ENCODE data around the gene EXOSC2. TPM values are rescaled to one million over a fixed set of nuclear protein-coding genes. Genes with fewer than 3 reads are reported as not detected.
A peak's percentile ranks its signal among the peaks of the same experiment; 100 is the strongest.

The EXOSC2 gene
- polyA plus RNA-seq, 1 donor from 2014 or later = 36.3 TPM

GRCh38 chr9:130665431-130666392 is 27.9 kb upstream of the EXOSC2 start:
- H3F3A ChIP-seq (ENCODE audit: insufficient read depth, low read length, poor library complexity, severe bottlenecking) = no peaks in the 10 kb centered on the region
- TF ChIP-seq EZH2 (IDR thresholded peaks at IDR 0.05; ENCODE audit: borderline replicate concordance, insufficient read depth, low read length, poor library complexity, severe bottlenecking) (peak; percentile 94), REST (IDR thresholded peaks at IDR 0.05; ENCODE audit: borderline replicate concordance) (no peak), EP300 (conservative IDR thresholded peaks at IDR 0.05; ENCODE audit: poor library complexity, severe bottlenecking) (no peak), POLR2AphosphoS5 (IDR thresholded peaks at IDR 0.05) (no peak), SMC3 (conservative IDR thresholded peaks at IDR 0.05; ENCODE audit: poor library complexity) (no peak), TAF1 (IDR thresholded peaks at IDR 0.05; ENCODE audit: low read depth) (no peak), MXI1 (conservative IDR thresholded peaks at IDR 0.05; ENCODE audit: poor library complexity, severe bottlenecking) (no peak)
- H2AFZ ChIP-seq (ENCODE audit: low read depth, low read length) = no peak overlapping the region
- no peaks in the 10 kb centered on the region for H3K36me3 ChIP-seq (ENCODE audit: insufficient read depth, low read length)
- peak overlapping the region; percentile 42 for H3K4me3 ChIP-seq (ENCODE audit: low read length)
- H3K9me2 ChIP-seq (ENCODE audit: insufficient read depth, low read length) = no peaks in the 10 kb centered on the region
- H4K20me1 ChIP-seq (ENCODE audit: insufficient read depth) = no peaks in the 10 kb centered on the region
- H3K27me3 ChIP-seq (ENCODE audit: insufficient read depth, low read depth, low read length) = peaks cover 76% of the 10 kb centered on the region
- H3K9ac ChIP-seq (ENCODE audit: low read length) = no peak overlapping the region
- H3K9me3 ChIP-seq (ENCODE audit: low read length) = no peaks in the 10 kb centered on the region
- no peak overlapping the region for H3K27ac ChIP-seq (ENCODE audit: low read length)
- H3K4me2 ChIP-seq (ENCODE audit: low read length) = no peak overlapping the region
- no peaks in the 10 kb centered on the region for H3K79me2 ChIP-seq (replicated peaks; ENCODE audit: insufficient read depth, low read length)

GRCh38 chr9:130666393-130667119 is 27.0 kb upstream of the EXOSC2 start:
- Histone ChIP-seq H3K27ac (ENCODE audit: low read length) (no peak overlapping the region), H3K4me3 (ENCODE audit: low read length) (no peak overlapping the region), H2AFZ (ENCODE audit: low read depth, low read length) (no peak overlapping the region), H3K9ac (ENCODE audit: low read length) (no peak overlapping the region), H3F3A (ENCODE audit: insufficient read depth, low read length, poor library complexity, severe bottlenecking) (no peaks in the 10 kb centered on the region), H3K9me2 (ENCODE audit: insufficient read depth, low read length) (no peaks in the 10 kb centered on the region), H3K4me2 (ENCODE audit: low read length) (no peak overlapping the region), H3K79me2 (replicated peaks; ENCODE audit: insufficient read depth, low read length) (no peaks in the 10 kb centered on the region), H3K9me3 (ENCODE audit: low read length) (no peaks in the 10 kb centered on the region), H3K36me3 (ENCODE audit: insufficient read depth, low read length) (no peaks in the 10 kb centered on the region), H3K27me3 (ENCODE audit: insufficient read depth, low read depth, low read length) (peaks cover 68% of the 10 kb centered on the region), H4K20me1 (ENCODE audit: insufficient read depth) (no peaks in the 10 kb centered on the region)
- TF ChIP-seq POLR2AphosphoS5 (IDR thresholded peaks at IDR 0.05) (no peak), EZH2 (IDR thresholded peaks at IDR 0.05; ENCODE audit: borderline replicate concordance, insufficient read depth, low read length, poor library complexity, severe bottlenecking) (no peak), MXI1 (conservative IDR thresholded peaks at IDR 0.05; ENCODE audit: poor library complexity, severe bottlenecking) (no peak), EP300 (conservative IDR thresholded peaks at IDR 0.05; ENCODE audit: poor library complexity, severe bottlenecking) (no peak), SMC3 (conservative IDR thresholded peaks at IDR 0.05; ENCODE audit: poor library complexity) (no peak), RAD21 (conservative IDR thresholded peaks at IDR 0.05) (no peak), REST (IDR thresholded peaks at IDR 0.05; ENCODE audit: borderline replicate concordance) (no peak)
